NCI-H774 (cell line): ENCODE measurements around the gene HOXA7.
A peak's percentile ranks its signal among the peaks of the same experiment; 100 is the strongest.

Experiments used
- DNase-seq: peaks from one replicate; lab custom pipeline; 2025; lab: John Stamatoyannopoulos, UW

Gene HOXA7

DNA sequence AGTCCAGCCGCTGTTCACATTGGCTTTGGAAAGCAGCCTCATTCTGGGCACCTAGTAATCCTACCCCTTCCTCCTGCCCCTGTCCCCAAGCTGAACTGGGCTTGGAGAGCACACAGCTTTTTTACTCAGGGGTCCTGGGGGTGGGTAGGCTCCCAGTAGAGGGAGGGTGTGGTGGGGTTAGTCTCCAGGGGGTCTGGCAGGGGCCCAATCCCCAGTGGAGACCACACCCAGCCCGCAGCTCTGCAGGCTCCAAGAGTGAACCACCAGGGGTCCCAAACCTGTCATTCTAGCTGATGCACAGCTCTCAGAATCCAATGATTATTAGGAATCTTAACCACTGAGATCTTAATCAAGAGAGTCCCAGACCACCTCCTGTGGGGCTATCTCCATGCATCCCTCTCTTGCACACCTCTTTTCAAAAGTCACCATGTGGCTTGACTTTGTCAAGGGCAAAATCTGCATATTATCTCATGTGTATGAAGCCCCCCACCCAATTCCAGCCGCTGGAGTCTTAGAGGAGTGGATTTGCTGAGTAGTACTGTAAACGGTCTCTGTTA lies 25.9 kb upstream of the HOXA7 start:
- no peak for DNase-seq

DNA sequence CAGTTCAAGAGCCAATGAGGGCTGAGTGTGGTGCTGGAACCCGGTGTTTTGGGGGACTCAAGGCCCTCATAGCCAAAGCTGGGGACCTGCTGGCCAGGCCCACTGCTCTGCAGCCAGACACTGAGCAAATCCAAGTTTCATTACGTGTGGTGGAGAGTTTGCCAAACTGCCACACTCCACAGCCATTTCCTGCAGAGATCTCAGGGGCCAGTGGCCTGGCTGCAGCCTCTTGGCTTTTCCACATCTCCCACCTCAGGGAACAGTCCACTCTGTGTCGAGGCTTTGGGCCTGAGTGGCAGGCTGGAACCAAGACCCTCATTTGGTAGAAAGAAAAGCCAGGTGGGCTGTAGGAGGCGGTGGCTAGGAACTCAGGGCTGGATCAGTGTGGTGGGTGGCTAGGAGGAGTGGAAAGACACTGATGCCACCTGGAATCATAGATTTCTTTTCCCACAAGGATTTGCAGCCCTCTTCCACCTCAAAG lies 25.4 kb upstream of the HOXA7 start:
- DNase-seq: no peak

DNA sequence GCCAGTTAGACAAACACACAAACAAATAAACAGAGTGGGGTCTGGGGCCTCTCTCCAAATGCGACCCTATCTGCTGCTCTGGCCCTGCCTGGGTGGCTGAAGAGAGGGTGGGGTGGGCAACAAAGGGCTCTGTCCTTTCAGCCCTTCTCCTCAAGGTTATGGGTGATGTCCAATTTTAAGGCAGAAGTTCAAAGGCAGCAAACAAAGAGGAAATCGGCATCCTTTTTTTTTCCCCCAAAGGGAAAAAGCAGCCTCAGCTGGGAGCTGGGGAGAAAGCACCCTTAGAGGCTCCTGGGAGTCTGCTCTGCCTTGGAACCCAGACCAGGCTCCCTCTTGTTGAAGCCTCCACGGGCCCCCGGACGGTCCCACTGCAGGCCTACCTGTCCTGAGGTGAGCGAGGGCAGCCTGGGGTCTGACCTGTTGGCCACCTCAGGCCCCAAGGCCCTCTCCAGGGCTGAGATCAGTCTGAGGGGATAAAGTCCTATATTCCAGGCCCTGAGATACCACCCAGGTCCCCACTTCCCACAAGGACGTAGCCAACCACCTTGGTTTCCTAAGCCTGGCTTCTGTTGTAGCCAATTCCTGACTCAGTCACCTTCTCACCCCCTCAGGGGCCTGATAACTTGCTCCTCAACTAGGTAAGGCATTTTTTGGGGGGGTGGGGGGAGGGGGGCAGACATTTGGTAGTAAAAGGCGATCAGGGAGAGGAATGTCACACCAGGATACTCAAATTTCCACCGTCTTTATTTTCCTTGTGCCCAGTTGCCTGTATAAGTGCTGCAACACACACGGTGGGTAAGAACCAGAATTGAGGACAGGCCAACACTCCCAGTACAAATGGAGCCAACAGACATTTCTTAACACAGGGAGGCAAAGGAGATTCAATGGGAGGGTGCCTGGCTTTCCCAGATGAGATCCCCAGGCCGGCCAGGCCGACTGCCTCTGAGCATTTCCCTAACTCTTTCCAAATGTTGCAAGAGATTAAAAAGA lies 24.3 kb upstream of the HOXA7 start:
- no peak for DNase-seq

GRCh38 chr7:27179503-27180430 lies 23.3 kb upstream of the HOXA7 start:
- no peak for DNase-seq

GRCh38 chr7:27179030-27179429 lies 22.6 kb upstream of the HOXA7 start:
- no peak for DNase-seq

DNA sequence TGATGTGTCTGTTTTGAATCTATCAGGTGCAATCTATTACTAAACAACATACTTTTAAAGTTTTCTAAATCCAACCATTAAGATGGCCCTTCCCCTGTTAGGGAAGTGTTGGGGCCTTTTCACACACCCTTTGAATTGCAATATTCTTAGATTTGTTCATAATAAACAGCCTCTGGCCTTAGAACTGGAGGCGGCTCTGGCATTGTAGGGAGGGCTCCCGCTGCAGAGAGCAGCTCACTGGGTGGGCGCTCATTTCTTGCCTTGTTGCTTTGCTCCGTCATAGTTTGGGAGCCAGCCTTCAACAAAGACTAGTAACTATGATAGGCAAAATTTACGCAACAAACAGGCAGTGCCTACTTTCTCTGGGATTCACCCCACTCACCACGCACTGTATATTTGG lies 21.9 kb upstream of the HOXA7 start:
- no peak for DNase-seq

GRCh38 chr7:27177795-27178320 lies 21.4 kb upstream of the HOXA7 start:
- DNase-seq: no peak

- DNase-seq: no peak
Measured at GRCh38 chr7:27176962-27177794, 20.7 kb upstream of the HOXA7 start.

GRCh38 chr7:27176524-27176845 lies 20.0 kb upstream of the HOXA7 start:
- DNase-seq: no peak

- no peak for DNase-seq
Measured at GRCh38 chr7:27175626-27176523, 19.4 kb upstream of the HOXA7 start.

DNA sequence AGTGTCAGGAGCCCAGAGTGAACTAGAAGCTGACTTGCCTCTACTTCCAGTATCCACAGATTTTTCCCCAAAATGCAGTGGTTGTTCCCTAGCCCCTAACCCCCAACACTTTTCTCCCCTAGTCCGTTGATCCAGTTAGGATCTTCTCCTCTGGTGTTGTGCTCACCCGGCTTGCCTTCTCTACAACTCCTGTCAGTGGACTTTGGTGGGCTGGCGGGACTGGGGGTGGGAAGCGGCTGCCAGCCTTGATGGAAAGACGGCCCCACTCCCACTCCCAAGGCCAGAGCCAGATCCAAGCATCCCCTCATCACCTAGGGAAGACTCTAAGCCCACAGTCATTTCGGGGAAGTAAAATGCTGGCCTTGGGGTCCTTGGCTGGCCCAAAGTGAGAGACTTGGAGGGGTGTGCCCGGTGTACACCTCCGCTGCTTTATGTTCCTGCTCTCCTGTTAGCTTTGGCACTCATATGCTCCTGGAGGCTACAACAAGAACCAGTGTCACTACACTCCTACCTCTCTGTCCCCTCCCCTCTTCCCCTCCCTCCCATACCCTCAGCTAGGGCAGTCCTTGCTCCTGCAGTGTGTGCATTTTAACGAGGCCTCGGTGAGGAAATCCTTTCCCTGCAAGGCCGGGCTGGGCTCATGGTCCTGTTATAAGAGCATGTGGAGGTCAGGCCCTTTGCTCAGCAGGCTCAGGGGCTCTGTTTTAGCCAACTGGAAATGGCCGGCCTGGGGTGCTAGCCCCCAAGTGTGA lies 18.6 kb upstream of the HOXA7 start:
- DNase-seq: no peak

GRCh38 chr7:27173956-27174873 lies 17.7 kb upstream of the HOXA7 start, which contains the start of gene HOXA10:
Gene HOXA10, minus strand, starts transcription at chr7:27174320. Its CDS starts 14 bp downstream, at chr7:27174306.
- DNase-seq: no peak

DNA sequence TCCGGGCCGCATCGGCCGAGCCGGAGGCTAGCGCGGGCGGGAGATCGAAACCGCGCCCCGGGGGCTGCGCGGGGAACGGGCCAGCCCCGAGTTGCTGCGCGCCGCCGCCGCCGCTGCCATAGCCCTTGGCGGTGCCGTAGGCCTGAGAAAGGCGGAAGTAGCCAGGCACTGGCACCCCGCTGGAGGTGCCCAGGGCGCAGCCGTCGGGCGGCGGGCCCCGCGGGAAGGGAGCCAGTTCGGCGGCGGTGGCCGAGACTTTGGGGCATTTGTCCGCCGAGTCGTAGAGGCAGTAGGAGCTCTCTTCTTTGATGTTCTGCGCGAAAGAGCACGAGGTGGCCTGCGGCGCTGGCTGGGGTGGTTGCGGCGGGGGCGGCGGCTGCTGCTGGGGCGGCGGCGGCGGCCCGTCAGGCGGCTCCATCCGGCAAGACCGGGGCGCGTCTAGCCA lies 17.1 kb upstream of the HOXA7 start:
- no peak for DNase-seq

DNA sequence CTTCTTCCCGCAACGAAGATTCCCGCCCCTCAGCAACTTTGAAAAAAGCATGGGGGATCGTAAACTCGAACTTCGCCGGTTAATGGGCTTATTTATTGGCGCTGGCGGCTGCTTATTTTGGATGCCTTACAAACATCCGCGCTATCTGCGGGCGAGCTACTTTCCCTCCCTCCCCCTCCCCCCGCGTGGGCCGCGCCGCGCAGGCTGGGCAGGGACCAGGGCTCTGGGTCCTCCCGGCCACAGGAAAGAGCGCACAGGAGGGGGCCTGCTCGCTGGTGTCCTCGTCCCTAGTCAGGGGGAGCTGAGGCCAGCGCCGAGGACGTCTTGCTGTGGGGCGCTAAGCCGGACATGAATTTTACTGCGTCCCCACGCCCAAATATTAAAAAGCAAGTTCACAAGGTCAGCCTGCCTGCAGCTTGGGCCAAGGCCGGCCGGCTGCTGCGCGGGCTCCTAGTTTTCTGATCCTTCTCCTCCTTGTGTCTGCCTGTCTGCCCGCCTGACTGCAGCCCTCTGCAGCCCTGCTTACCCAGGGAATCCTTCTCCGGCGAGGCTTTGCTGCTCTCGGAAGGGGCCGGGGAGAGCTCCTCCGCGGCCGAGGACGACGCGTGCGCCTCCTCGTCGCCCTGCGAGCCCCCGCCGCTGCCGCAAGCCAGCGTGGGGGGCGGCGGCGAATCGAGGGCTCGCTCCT lies 16.5 kb upstream of the HOXA7 start:
- peak; percentile 11 for DNase-seq

- DNase-seq: no peak
Measured at GRCh38 chr7:27172315-27172774, 15.9 kb upstream of the HOXA7 start.

DNA sequence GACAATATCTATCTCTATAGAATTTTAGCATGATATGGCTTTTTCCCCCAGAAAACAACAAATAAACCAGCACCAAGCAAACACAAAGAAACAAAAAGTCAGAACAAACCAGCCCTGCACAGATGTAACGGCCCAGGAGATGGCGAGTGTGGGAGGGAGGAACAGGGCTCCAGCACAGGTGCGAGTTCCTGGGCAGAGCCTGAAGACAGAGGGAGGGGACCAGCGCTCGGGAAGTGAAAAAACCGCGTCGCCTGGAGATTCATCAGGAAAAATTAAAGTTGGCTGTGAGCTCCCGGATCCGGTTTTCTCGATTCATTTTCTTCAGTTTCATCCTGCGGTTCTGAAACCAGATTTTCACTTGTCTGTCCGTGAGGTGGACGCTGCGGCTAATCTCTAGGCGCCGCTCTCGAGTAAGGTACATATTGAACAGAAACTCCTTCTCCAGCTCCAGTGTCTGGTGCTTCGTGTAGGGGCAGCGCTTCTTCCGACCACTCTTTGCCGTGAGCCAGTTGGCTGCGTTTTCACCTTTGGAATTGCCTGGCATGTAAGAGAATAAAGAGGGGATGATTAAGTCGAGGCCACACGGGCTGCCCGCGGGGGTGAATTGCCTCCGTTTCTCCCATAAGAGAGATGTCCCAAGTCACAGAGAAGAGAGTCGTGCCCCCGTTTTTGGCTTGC lies 15.3 kb upstream of the HOXA7 start:
- DNase-seq: no peak

DNA sequence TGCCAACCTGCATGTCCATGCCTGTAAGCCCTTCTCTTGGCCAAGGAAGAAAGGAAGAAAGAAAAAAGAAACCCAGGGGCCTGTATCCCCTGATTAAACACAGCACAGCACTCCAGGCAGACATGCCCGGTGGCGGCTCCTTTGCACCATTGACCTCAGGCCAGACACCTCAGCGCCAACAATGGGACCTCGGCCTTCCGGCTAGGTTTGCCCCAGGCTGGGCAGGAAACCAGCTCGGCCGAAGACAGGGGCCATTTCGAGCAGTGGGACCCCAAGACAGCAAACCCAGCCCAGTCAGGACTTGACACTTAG lies 14.8 kb upstream of the HOXA7 start:
- DNase-seq: no peak
